Measurements from ENCODE around the gene PLCL1. TPM values are rescaled to one million over a fixed set of nuclear protein-coding genes. Genes with fewer than 3 reads are reported as not detected.

PLCL1 gene
- total RNA-seq, 4 donors from 2014 or later: 6.6 to 10.0 (median 7.9) TPM

DNA sequence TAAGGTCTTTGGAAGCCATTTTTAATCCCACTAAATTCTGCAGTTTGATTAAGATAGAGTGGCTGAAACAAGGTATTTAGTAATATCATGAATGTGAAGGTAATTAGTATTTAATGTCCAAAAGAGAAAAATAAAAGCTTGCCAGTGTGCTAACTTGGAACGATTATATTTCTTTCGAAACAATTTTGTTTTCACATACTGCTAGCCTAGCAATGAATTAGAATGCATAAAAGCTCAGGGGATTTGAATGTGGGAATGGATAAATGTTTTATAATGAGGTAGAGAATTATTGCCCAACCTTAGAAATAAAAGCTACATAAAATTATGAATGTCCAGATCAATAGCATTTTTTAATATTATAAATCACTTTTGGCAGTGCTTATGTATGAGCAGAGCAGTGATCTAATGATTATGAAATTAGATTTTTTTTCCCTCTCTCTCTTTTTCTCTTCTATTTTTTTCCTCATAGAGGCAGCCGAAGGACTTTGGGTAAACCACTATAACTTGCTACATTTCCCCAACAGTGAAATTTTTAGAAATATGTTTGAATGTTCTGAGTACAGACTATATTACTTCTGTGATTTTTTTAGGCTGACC is 75.5 kb downstream of the PLCL1 start:
- TF ChIP-seq POLR2A (IDR thresholded peaks at IDR 0.05) (no peak), CTCF (IDR thresholded peaks at IDR 0.05) (no peak), EP300 (IDR thresholded peaks at IDR 0.05) (no peak)
- Histone ChIP-seq H3K4me3 (no peak overlapping the region), H3K4me1 (peaks cover 0 to 11% (median 4%) of the 10 kb centered on the region in 4 donors)

GRCh38 chr2:197883354-197884032 is 79.1 kb downstream of the PLCL1 start:
- DNase-seq (ENCODE audit: low spot score in 2 of 2): no peak
- peaks cover 0 to 8% (median 3%) of the 10 kb centered on the region in 4 donors for H3K4me1 ChIP-seq
- H3K4me3 ChIP-seq: no peak overlapping the region
- no peak for TF ChIP-seq POLR2A (IDR thresholded peaks at IDR 0.05)
- TF ChIP-seq EP300 (IDR thresholded peaks at IDR 0.05): no peak
- TF ChIP-seq CTCF (IDR thresholded peaks at IDR 0.05): no peak
- H3K36me3 ChIP-seq: no peaks in the 10 kb centered on the region
- H3K9me3 ChIP-seq: no peaks in the 10 kb centered on the region
- no peak overlapping the region for H3K27ac ChIP-seq
- WGBS, 2 donors: 83 to 91% methylated on average over 3 of the region's 3 CpGs
- H3K27me3 ChIP-seq: no peaks in the 10 kb centered on the region

More for the DNA sequence above, 75.5 kb downstream of the PLCL1 start:
- H3K36me3 ChIP-seq: no peaks in the 10 kb centered on the region
- no peak overlapping the region for H3K27ac ChIP-seq
- WGBS, 2 donors: 57 to 58% methylated on average over 3 of the region's 3 CpGs
- H3K9me3 ChIP-seq: no peaks in the 10 kb centered on the region
- H3K27me3 ChIP-seq: no peaks in the 10 kb centered on the region
- no peak for DNase-seq (ENCODE audit: low spot score in 2 of 2)

- Histone ChIP-seq H3K27ac (no peak overlapping the region), H3K9me3 (no peaks in the 10 kb centered on the region), H3K36me3 (no peaks in the 10 kb centered on the region), H3K27me3 (no peaks in the 10 kb centered on the region), H3K4me3 (no peak overlapping the region), H3K4me1 (peaks cover 0 to 3% (median under 1%) of the 10 kb centered on the region in 4 donors)
- no peak for DNase-seq (ENCODE audit: low spot score in 2 of 2)
- WGBS, 2 donors: 65 to 79% methylated on average over 3 of the region's 3 CpGs
- TF ChIP-seq EP300 (IDR thresholded peaks at IDR 0.05): no peak
- TF ChIP-seq POLR2A (IDR thresholded peaks at IDR 0.05): no peak
- no peak for TF ChIP-seq CTCF (IDR thresholded peaks at IDR 0.05)
Measured at GRCh38 chr2:197884252-197884651, 79.9 kb downstream of the PLCL1 start.

GRCh38 chr2:197885126-197885525 is 80.7 kb downstream of the PLCL1 start:
- H3K4me3 ChIP-seq: no peak overlapping the region
- DNase-seq (ENCODE audit: low spot score in 2 of 2): no peak
- 98 to 99% methylated on average over 3 of the region's 3 CpGs for WGBS, 2 donors
- H3K4me1 ChIP-seq: peaks cover 0 to 3% (median under 1%) of the 10 kb centered on the region in 4 donors
- no peak for TF ChIP-seq EP300 (IDR thresholded peaks at IDR 0.05)
- TF ChIP-seq POLR2A (IDR thresholded peaks at IDR 0.05): no peak
- no peak for TF ChIP-seq CTCF (IDR thresholded peaks at IDR 0.05)
- H3K9me3 ChIP-seq: no peaks in the 10 kb centered on the region
- H3K36me3 ChIP-seq: no peaks in the 10 kb centered on the region
- H3K27me3 ChIP-seq: no peaks in the 10 kb centered on the region
- H3K27ac ChIP-seq: no peak overlapping the region

DNA sequence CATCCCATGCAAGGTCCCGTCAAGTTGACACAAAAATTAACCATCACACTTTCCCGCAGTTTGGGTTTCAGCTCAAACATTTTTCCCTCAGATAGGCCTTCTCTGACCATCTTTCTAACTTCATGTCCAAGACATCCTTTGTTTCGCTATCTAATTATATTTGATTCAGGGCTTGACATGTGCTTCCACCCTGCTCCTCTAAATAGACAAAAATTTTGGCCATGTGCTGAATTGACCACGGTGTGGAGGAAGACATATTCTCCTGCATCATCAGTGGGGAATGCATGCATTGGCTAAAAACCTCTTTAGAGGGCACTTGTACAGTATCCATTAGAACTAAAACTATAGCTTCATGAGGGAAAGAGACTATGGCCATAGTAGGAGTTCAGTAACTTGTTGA is 81.2 kb downstream of the PLCL1 start:
- no peak overlapping the region for H3K27ac ChIP-seq
- no peaks in the 10 kb centered on the region for H3K9me3 ChIP-seq
- 91 to 98% methylated on average over 4 of the region's 4 CpGs for WGBS, 2 donors
- no peaks in the 10 kb centered on the region for H3K27me3 ChIP-seq
- no peak for TF ChIP-seq CTCF (IDR thresholded peaks at IDR 0.05)
- TF ChIP-seq POLR2A (IDR thresholded peaks at IDR 0.05): no peak
- TF ChIP-seq EP300 (IDR thresholded peaks at IDR 0.05): no peak
- no peak overlapping the region for H3K4me3 ChIP-seq
- H3K4me1 ChIP-seq: peaks cover 0 to 5% (median 0%) of the 10 kb centered on the region in 4 donors
- DNase-seq (ENCODE audit: low spot score in 2 of 2): no peak
- no peaks in the 10 kb centered on the region for H3K36me3 ChIP-seq
